ACHN (cell line): Measurements from ENCODE around the gene MBNL3.

Experiments used
- DNase-seq: peaks from one replicate; pipeline ENCODE4 v3.0.0-alpha.2; 2015
- in situ Hi-C: cut with HindIII; loops from 2 replicates; pipeline ENCODE4 v1.10.0; 2017; ENCODE audit warnings: low sequenced_read_pairs, low pct_ligation_motif_present, low pct_unique_long_range_greater_than_20kb

The MBNL3 gene

GRCh38 chrX:132433001-132433400 is 55.8 kb downstream of the MBNL3 start:
- in situ Hi-C loops: no loop called here
- peak; percentile 17 for DNase-seq

GRCh38 chrX:132428896-132429295 is 59.9 kb downstream of the MBNL3 start:
- no peak for DNase-seq
- in situ Hi-C loops: no loop called here

GRCh38 chrX:132426695-132427281 is 62.0 kb downstream of the MBNL3 start:
- in situ Hi-C loops: no loop called here
- DNase-seq: no peak

GRCh38 chrX:132425744-132426318 is 63.0 kb downstream of the MBNL3 start:
- in situ Hi-C loops: no loop called here
- no peak for DNase-seq

- in situ Hi-C loops: no loop called here
- no peak for DNase-seq
Observed at GRCh38 chrX:132423323-132423722, 65.5 kb downstream of the MBNL3 start.

GRCh38 chrX:132415012-132415411 is 73.8 kb downstream of the MBNL3 start:
- no peak for DNase-seq
- in situ Hi-C loops: no loop called here

GRCh38 chrX:132414404-132414803 is 74.4 kb downstream of the MBNL3 start:
- in situ Hi-C loops: no loop called here

GRCh38 chrX:132413459-132413858 is 75.4 kb downstream of the MBNL3 start:
- DNase-seq: no peak
- in situ Hi-C loops: no loop called here

More at GRCh38 chrX:132414404-132414803, 74.4 kb downstream of the MBNL3 start:
- no peak for DNase-seq

- in situ Hi-C loops: no loop called here
- no peak for DNase-seq
Observed at GRCh38 chrX:132412208-132412607, 76.6 kb downstream of the MBNL3 start.

- no peak for DNase-seq
- in situ Hi-C loops: no loop called here
Observed at GRCh38 chrX:132411310-132411977, 77.4 kb downstream of the MBNL3 start.

- in situ Hi-C loops: no loop called here
- no peak for DNase-seq
Observed at GRCh38 chrX:132409780-132410556, 78.9 kb downstream of the MBNL3 start.

- no peak for DNase-seq
- in situ Hi-C loops: no loop called here
Observed at GRCh38 chrX:132407691-132408090, 81.1 kb downstream of the MBNL3 start.

- in situ Hi-C loops: no loop called here
Observed at GRCh38 chrX:132406106-132406505, 82.7 kb downstream of the MBNL3 start.

GRCh38 chrX:132404266-132404665 is 84.6 kb downstream of the MBNL3 start:
- in situ Hi-C loops: no loop called here
- DNase-seq: no peak

More at GRCh38 chrX:132406106-132406505, 82.7 kb downstream of the MBNL3 start:
- no peak for DNase-seq

- in situ Hi-C loops: no loop called here
- no peak for DNase-seq
Observed at GRCh38 chrX:132401935-132402334, 86.9 kb downstream of the MBNL3 start.

GRCh38 chrX:132400706-132401105 is 88.1 kb downstream of the MBNL3 start:
- DNase-seq: no peak
- in situ Hi-C loops: no loop called here

- no peak for DNase-seq
- in situ Hi-C loops: no loop called here
Observed at GRCh38 chrX:132395645-132396044, 93.2 kb downstream of the MBNL3 start.

GRCh38 chrX:132395026-132395425 is 93.8 kb downstream of the MBNL3 start:
- DNase-seq: no peak
- in situ Hi-C loops: no loop called here

- DNase-seq: no peak
- in situ Hi-C loops: no loop called here
Observed at GRCh38 chrX:132394591-132394990, 94.2 kb downstream of the MBNL3 start.
